GM19351 (cell line): ENCODE data around the gene PODXL2.
A peak's percentile ranks its signal among the peaks of the same experiment; 100 is the strongest.

Experiments used
- ATAC-seq: cut with Tn5 transposase; IDR thresholded peaks from one replicate; pipeline ENCODE4 v1.9.1; 2021; ENCODE audit warnings: mild to moderate bottlenecking, moderate library complexity; ENCODE audit not compliant: unreplicated experiment

Gene PODXL2, protein sequence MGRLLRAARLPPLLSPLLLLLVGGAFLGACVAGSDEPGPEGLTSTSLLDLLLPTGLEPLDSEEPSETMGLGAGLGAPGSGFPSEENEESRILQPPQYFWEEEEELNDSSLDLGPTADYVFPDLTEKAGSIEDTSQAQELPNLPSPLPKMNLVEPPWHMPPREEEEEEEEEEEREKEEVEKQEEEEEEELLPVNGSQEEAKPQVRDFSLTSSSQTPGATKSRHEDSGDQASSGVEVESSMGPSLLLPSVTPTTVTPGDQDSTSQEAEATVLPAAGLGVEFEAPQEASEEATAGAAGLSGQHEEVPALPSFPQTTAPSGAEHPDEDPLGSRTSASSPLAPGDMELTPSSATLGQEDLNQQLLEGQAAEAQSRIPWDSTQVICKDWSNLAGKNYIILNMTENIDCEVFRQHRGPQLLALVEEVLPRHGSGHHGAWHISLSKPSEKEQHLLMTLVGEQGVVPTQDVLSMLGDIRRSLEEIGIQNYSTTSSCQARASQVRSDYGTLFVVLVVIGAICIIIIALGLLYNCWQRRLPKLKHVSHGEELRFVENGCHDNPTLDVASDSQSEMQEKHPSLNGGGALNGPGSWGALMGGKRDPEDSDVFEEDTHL

DNA sequence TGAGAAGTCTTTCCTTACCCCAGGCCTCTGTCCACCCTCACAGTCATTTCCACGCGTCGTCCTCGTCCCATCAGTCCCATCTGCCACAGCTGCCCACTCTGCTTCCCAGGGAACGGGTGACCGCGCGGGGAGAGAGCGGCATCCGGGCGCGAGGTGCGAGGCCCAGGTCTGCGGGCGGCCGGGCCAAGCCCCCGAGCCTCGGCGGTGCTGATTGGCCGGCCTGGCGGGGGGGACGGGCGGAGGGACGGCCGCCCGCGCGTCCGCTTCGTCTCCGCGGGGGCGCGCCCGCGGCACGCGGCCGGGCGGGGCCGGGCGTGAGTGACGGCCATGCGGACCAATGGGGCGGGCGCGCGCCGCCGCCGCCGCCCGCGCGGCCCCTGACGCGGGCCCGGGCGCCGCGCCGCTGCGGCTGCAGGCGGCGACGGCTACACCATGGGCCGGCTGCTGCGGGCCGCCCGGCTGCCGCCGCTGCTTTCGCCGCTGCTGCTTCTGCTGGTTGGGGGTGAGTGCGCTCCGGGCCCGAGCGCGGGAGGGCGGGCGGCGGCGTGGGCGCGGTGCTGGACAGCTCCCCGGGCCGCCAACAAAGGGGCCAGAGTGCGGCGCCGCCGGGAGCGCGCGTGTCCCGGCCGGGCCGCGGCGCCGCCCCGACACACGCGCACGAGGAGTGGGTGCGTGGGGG, at the start of gene PODXL2:
TSS of gene PODXL2 (plus strand) at position 398 of the 679 bp plus-strand sequence. CDS start at position 433, 35 bp downstream.
- peak; percentile 60 for ATAC-seq

DNA sequence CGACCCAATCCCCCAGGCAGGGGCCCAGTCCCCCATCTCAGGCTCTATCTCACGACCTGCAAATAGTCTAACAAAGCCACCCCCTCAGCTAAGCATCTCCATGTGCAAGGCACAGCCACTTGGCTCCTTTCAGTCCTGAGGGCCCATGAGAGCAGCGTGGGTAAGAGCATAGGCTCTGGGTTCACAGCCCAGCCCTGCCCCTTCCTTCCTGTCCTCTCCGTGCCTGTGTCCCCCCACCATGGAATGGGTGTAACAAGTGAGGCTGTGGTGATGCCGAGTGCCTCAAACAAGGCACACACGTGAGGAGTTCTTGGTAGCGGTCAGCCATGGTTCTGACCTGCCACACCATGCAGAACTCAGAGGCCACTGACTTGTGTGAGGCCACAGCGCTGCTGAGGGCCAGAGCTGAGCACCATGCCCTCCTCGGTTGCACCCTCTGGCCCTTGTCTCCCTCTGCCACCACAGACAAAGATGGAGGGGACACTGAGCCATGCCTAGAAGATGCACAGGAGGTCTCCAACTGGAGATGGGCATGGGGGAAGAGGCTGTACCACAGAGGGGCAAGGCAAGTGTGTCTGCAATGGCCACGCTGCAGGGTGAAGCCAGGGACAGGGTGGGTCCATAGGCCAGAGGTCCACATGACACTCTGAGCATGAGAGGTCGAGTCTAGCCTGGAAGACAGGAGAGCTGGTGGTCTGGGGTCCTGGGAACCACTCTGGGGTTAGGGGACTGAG, 48.5 kb upstream of the PODXL2 start:
- ATAC-seq = no peak

DNA sequence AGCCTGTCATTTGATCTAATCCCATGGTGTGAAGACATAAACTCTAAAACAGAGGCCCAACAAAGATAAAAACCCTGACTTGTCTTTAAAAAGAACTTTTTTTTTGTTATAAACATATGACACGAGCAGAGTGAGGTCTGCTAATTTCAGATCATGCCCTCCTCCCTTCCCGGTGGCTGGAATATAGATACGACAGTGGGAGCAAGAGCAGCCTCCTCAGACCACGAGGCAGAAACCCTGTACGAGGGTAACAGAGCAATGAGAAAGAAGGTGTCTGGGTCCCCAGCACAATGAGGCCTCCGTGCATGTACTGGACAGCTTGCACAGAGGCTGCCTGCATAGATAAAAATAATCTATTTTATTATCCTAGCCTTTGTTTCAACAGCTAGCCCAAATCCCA, 44.3 kb upstream of the PODXL2 start:
- no peak for ATAC-seq

DNA sequence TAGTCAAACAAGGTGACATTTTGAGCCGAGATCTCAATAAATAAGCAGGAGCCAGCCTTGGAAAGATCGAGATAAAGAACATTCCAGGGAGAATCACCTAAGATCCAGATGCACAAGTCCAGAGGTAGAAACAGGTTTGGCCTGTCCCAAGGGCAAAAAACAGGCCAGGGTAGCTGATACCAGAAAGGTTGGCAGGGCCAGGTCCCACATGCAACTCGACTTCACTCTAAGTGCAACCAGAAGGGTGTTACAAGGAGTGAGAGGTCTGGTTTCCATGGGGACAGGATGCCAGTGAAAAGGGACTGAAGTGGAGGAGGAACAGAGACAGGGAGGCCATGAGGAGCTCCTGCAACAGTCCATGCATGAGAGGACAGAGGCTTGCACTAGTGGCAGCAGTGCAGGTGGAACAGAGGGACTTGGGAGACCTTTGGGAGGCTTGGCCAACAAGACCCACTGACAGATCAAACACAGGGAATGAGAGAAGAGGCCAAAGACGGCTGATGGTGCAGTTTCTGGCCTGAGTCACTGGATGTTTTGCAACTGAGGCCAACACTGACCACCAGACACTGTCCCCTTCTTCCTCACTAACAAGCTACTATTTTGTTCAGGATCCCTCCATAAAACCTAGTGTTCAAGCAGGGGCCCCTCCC, 43.7 kb upstream of the PODXL2 start:
- ATAC-seq = no peak

DNA sequence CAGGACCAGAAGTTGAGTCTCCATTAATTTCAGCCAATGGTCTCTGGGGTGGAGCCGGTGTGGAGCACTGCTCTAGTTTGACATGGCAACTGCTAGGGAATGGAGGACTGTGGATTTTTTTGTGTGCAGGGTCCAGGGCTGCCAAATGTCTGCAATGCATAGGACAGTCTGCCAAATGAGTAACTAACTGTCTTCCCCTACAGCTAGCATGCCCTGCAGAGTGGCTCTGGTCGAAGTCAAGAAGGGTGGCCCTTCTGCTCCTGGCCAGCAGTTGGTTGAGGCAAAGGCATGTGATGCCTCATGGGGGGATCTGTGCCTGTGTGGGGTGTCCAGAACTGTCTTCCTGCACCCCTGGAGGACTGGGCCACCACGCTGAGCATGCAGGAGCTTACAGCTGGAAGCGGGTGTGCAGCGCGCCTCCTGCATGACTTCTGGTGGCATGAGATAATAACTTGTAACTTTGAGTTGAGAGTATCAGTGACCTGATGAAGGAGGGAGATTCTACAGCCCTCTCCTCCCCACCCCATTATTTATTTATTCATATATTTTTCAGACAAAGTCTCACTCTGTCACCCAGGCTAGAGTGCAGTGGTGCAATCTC, 43.1 kb upstream of the PODXL2 start:
- no peak for ATAC-seq

DNA sequence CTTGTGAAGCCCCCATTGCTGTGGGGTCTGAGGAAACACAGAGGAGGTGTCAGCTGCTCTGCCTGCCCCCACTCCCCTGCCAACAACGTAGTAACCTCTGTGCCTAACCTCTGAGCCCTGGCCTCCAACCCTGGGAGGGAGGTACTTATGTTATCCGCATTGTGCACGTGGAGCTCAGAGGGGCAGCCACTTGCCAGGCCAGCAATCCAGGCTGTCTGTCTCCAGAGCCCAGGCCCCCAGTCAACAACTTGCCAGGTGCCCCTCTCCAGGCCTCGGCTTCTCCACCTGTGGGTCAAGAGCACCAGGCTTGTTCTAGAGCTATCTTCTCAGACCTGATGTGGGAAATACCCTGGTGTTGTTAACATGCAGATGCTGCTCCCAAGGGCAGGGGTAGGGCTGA, 41.1 kb upstream of the PODXL2 start:
- no peak for ATAC-seq

DNA sequence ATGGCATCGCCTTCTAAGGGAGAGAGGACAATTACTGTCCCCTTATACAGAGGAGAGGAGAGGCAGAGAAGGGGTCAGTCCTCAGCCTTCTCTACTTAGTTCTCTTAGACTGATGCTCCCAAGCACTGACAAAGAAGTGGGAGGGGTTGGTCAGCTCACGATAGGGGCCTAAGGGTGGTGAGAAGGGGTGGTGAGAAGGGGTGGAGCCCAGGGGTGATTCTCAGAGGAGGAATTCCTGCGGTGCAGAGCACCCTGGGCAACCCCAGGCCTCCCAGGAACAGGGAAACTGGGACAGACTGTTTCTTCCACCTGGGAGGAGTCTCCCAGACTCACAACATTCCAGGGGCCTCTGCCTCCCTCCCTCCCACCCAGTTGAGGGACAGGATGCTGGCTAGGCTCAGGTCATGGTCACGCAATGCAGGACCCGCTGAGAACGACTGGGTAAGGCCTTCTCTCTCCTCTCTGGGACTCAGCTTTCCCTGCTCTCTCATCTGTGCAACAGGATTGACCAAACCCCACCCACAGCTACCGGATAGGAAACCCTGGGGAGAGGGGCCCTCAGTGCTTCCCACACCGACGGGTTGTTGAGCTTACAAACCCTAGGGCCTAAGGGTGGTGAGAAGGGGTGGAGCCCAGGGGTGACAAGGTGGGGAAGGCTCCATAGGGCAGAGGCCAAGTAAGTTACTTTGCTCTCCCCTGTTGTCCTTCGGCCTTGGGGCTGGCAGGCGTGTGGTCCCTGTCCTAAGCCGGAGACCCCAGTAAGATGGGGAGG, 40.0 kb upstream of the PODXL2 start:
- ATAC-seq = no peak

DNA sequence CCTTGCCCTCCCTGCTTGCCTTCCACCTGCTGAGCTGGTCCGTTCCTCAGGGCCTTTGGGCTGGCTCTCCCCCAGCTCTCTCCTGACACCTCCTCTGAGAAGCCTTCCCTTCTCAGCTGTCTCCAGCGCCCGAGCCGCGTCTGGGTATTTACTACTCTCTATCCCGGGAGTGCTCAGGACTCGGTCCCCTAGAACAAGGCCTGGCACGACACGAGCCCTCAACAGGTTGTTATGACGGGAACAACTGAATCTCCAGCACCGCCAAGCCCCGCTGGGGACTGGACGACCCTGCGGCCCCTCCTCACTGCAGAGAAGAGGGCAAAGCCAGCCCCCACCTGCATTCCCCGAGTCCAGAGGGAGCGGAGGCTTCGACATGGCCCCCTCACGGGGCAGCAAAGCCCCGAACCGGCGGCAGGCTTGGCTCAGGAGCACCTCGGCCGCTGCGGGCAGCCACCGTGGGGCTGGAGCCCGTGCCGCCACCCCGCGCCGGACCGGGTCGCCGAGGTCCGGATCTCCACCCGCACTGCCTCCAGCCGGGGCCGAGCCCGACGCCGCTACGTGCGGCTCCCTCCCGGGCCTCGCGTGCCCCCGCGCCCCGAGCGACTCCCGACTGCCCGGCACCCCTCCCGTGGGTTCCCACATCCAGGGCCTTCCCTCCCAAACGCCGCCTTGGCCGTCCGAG, 39.2 kb upstream of the PODXL2 start:
- peak; percentile 11 for ATAC-seq

DNA sequence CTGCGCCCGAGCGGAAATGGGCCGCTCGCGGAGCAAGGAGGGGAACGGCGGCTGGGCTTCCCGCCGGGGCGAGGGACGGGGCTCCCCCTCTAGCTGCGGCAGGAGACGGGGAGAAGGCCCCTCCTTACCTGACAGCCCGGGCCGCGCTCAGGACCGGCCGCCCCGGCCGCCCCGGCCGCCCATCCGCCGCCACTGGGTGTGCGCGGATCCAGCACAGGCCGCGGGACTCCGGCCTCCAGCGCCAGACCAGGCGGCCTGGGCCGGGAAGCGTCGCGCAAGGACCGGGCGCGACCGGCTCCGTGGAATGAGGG, 38.7 kb upstream of the PODXL2 start:
- peak; percentile 28 for ATAC-seq

DNA sequence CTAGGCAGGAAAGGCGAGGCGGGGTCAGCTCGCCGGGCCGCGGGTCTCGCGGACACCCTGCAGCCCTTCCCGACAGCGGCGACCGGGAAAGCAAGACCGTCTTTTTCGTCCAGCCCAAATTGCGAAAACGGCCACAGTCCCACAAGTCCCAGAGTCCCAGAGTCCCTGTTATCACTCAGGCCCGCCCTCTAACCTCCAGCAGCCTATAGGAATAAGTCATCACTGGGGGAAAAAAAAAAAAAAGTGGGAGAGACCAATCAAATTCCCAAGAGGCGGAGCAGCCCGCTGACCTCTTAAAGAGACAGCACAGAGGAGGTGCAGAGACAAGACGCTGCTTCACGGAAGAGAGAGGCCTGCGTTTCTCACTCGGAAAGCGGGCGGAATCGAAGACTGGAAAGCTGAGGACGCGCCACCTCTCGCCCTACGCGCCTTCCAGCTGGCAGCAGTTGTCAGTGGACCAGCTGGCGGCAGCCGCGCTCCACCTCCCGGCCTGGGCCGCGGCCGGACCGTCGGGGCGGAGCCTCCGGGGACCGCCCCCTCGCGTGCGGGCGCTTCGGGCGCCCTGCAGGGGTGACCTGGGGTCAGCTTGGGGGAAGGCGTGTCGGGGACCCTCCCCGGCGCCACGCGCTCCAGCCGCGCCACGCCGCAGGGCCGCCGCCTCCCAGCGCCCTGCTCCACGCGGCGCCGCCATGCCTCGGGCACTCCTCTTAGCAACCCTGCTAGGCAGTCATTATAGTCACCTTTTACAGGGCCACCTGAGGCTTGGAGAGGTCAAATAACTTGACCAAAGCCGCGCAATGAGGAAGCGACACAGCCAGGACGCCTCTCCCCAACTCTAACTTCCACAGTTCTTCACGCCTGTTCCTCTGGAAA, 38.2 kb upstream of the PODXL2 start, which contains the start of gene TPRA1:
TSS of gene TPRA1 (minus strand) at position 141 of the 873 bp plus-strand sequence. CDS start 10,587 bp downstream, outside the sequence.
- ATAC-seq = peak; percentile 69

DNA sequence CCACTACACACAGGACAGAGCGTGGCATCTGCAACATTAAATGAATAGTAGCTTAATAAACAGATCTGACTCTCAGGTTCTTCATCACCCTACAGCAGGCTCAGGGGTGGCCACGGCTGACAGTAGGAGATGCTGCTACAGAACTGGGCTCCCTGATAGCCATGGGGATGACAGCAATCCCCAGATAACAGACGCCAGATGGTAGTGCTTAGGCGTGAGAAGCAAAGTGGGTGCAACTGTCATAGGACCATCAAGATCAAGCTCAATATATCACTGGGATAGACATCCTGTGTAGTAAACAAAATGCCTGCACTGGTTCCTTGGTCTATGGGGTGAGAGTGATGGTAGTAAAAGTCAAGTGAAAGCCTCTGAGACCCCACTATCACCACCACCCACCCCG, 35.8 kb upstream of the PODXL2 start:
- no peak for ATAC-seq

DNA sequence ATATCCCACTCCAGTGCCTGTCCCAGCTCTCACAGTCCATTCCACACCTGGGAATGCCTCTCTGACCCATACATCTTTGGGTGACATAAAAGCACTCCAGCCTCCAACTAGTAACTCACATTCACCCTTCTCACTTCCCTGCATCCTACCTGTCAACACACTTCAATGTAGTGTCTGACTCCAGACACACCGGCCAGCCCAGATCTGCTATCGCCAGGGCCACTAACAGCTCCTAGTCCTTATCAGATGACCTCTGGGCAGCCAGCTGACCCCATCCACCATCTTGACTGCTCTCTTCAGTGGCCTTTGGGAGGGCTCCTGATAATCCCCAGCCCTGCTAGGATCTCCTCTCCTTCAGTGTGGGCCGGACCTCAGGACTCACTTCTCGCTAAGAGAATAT, 33.7 kb upstream of the PODXL2 start:
- ATAC-seq = no peak

DNA sequence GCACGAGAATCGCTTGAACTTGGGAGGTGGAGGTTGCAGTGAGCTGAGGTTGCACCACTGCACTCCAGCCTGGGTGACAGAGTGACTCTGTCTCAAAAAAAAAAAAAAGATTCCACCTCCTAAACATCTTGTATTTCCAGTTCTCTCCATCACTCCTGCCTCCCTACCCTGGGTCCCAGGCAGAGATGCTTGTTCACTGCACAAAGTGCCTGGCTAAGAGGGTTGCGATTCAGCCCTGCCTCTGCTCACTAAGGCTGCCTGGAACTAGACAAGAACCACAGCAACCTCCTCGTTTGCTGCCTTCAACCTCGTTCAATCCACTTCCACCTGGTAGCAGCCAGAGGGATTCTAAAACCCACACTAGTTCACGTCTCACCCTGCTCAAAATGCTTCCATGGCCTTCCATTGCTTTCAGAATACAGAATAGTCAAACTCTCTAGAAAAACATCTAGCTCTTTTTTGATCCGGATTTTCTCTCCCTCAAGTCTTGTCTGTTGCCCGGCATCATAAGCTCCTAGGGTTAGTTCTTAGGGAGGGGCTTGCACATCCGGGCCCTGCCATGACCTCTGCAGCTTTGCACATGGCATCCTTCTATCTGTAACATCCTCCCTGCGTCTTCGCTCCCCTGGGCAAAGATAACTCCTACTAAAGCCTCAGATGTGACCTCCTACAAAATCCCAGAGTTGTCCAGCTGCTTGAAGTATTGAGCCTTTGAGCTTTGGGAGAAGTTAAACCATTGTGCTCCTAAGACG, 31.8 kb upstream of the PODXL2 start:
- ATAC-seq = no peak

DNA sequence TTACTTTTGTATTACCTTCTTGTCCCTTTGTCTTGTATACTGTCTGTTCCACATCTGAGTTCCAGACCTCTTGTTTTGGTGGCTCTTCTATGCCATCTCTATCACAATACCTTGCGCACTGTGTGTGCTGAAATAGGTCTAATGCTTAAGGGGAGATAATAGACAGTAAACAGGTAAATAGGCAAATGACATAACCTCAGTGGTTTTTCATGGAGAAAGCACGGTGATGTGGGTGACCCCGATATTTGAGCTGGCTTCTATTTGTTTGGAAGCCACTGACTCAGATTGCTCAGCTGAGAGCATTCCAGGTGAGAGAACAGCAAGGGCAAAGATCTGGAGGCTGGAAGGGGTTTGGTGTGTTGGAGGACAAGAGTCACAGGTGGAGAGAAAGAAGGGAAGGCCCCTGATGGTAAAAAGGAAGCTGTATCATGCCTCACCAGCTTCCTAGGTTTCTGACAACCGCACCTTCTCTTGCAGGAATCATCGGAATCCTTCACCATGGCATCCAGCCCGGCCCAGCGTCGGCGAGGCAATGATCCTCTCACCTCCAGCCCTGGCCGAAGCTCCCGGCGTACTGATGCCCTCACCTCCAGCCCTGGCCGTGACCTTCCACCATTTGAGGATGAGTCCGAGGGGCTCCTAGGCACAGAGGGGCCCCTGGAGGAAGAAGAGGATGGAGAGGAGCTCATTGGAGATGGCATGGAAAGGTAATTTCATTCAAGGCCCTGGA, 30.0 kb upstream of the PODXL2 start:
- no peak for ATAC-seq

DNA sequence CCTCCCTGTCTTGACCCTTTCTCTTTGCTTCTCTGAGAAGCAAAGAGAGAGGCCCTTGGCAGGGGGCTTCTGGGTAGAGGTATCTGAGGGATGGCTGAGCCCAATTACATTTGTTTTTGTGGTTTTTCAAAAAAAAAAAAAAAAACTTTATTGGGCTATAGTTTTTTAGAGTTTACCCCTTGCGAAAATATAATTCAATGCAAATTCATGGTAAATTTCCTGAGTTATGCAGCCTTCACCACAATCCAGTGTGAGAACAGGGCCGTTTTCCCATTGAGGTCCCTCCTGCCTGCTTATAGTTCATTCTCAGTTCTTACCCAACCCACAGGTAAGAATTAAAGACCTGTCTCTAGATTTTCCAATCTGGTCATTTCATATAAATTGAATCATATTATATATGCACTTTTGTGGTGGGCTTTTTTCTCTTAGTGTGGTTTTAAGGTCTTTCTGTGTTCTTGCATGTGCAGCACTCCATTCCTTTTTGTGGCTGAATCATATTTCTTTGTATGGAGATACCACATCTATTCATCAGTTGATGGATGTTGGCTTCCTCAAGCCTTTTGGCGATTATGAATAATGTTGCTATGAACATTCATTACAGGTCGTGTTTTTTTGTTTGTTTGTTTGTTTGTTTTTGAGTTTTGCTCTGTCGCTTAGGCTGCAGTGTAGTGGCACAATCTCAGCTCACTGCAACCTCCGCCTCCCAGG, 28.1 kb upstream of the PODXL2 start:
- no peak for ATAC-seq

DNA sequence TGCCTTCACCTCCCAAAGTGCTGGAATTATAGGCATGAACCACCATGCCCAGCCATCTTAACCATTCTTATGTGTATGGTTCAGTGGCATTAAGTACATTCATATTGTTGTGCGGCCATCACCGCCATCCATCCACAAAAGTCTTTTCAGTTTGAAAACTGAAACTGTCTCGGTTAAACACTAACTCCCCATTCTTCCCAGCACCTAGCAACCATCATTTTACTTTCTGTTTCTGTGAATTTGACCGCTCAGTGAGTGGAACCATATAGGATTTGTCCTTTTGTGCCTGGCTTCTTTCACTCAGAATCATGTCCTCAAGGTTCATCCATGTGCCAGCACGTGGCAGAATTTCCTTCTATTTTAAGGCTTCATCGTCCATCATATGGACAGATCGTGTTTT, 24.9 kb upstream of the PODXL2 start:
- ATAC-seq = no peak
